Gastrocnemius medialis (tissue), 4 donors: ENCODE measurements around the gene ERCC2.

Experiments
- CTCF ChIP-seq, 5 experiments: fragments of 450-650 bp in 3 of 5; fragments of 200-600 bp in 2 of 5; sonication (generic) in 2 of 5; IDR thresholded peaks in 4 of 5; conservative IDR thresholded peaks in 1 of 5; 1 replicate in 4 of 5; 2 replicates in 1 of 5; pipeline ENCODE4 v1.5.1; 2016 to 2019; ENCODE audit warnings: antibody characterized with exemption in 5 of 5, mild to moderate bottlenecking in 3 of 5, moderate library complexity in 3 of 5
- POLR2A ChIP-seq, 2 donors: fragments of 450-650 bp; IDR thresholded peaks; one replicate each; pipeline ENCODE4 v1.6.1; 2017; ENCODE audit warnings: antibody characterized with exemption in 2 of 2, mild to moderate bottlenecking in 2 of 2, moderate library complexity in 2 of 2

GRCh38 chr19:45322744-45323281 lies 47.6 kb downstream of the ERCC2 start, which contains the start of gene CKM:
- TF ChIP-seq CTCF (IDR thresholded peaks at IDR 0.05 in 4 of 5, conservative IDR thresholded peaks at IDR 0.05 in 1 of 5), result no peak
- peak; percentile 33 to 86 for TF ChIP-seq POLR2A (IDR thresholded peaks at IDR 0.05)
